ENCODE results near the gene FGF16.
"Not testable (repeated sequence)": the region's sequence is repeated elsewhere in the genome, so short reads cannot be mapped to it uniquely, and the experiment has no call there.

The FGF16 gene

DNA sequence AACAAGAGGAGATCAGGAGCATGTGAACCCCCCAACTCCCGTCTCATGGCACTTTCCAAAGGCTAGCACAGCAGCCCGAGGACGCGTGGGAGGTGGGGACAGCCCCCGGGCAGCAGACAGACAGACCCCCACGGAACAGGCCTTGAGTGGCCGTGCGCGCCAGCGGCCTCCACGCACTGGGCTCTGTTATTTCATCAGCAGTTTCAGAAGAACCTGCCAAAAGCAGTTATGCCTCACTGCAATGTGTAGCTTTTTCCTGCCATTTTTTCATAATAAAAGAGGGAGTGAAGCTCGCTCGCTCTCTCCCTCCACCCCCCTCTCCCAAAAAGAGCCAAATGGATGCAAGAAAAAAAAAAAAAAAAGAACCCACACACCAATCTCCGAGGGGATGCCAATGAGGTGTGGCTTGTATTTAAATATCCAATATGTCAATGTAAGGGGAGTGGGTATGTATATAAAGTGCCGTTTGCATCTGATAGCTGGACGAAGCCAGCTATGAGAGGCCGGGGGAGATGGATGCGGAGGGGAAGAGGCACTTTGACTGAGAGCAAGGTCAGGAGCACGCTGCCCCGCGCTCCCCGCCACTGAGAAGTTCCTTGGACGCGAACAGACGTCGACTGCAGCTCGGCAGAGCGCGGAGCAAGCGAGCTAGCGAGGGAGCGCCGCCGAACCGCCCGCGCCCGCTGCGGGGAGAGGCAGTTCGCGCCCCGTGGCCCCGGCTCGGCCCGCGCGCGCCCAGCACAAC, at the start of gene FGF16:
Gene FGF16, plus strand, starts transcription at position 482 of the 745 bp plus-strand sequence. CDS start 286 bp downstream, outside the sequence.
- DNase-seq, result no peak

DNA sequence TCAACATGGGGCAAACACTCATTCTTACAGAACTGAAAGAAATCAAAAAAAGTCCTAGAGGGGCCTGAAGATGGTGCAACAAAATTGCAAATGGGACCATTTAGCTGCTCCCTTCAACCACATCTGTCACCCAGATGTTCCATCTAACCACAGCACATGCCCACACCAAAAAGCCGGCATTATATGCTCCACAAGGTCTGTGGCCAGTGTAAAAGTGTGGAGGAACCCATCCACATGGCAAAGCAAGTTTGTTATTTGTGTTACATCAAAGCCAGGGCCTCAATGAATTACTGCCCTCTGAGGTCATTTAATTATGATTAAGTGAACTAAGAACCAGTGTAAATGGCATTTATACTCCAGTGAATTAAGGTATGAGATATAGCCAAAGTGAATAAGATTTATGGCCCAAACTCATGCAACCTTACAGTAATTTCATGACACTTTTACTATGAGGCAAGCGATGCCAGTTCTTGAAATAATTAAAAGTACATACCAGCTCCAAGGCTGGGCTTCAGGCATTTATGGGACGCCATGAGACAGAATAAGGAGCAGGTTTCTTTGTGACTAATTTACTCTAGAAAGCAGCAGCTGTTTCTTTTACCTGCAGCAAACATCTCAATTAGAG, 48.7 kb upstream of the FGF16 start:
- no peak for DNase-seq

DNA sequence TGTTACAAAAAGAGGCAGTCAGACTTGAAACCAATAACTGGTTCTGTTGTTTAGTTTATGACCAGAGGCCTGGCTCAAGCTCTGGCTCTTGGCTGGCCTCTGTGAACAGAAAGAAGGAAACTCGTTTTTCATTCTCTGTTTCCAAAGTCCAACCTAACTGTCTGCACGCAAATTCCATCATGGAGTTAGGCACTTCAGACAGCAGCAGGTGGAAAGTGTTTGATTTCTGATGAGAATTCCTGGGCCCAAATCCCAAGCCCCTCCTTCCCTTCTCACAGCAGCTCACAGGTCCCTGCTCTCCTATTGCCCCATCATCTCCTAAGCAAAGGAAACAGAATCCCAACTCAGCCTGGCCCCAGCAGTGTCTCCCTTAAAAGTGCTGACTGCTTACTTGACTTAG, 42.8 kb upstream of the FGF16 start:
- no peak for DNase-seq

DNA sequence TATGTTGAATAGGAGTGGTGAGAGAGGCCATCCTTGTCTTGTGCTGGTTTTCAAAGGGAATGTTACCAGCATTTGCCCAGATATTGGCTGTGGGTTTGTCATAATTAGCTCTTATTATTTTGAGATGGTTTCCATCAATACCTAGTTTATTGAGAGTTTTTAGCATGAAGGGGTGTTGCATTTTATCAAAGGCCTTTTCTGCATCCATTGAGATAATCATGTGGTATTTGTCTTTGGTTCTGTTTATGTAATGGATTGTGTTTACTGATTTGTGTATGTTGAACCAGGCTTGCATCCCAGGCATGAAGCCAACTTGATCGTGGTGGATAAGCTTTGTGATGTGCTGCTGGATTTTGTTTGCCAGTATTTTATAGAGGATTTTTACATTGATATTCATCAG, 39.4 kb upstream of the FGF16 start:
- not testable (repeated sequence) for DNase-seq

DNA sequence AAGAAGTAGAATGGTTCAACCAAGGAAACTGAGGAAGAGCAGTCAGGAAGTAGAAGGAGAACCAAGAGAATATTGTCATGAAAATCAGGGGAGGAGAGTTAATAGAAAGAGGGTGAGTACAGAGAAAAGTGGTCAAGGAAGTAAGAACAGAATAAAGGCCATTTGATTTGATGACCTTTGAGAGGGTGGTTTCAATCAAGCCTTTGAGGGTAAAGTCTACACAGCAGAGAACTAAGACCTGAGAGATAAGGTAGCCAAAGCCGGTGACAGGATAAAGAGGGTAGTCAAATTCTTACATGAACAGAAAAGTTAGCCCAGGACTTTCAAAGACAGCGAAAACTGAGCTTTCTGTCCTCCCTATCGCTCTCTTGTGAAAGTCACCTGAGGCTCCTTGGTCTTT, 34.6 kb upstream of the FGF16 start:
- no peak for DNase-seq

DNA sequence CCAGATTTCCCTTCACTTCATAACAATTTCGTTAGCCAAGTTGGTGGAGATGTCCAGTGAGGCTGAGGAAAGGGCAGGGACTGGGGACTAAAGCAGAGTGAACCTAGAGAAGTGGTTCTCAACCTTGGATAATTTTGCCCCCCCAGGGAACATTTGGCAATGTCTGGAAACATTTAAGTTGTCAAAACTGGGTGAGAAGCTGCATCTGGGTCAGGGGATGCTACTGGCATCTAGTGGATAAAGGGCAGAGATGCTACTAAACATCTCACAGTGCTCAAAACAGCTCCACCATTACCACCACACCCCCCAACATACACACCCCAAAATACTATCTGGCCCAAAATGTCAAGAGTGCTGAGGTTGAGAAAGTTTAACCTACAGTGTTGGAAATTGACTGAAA, 32.0 kb upstream of the FGF16 start:
- DNase-seq, result no peak

DNA sequence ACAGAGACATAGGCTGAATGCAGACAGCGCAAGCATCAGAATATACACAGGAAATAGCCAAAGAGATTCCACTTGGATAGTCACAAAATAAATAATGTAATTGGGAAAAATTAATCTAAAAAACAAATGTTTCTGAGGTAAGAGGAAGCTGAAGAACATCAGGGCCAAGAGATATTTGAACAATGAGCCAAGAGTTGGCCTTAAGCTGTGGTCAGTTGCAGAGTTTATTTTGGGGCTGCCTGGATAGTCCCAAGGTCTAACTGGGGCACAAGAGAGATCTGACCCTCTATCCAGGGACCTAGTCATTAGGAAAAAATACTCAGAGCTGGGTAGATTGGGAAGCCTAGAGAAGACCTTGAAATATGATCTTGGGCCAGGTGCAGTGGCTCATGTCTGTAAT, 31.3 kb upstream of the FGF16 start:
- DNase-seq, result no peak

DNA sequence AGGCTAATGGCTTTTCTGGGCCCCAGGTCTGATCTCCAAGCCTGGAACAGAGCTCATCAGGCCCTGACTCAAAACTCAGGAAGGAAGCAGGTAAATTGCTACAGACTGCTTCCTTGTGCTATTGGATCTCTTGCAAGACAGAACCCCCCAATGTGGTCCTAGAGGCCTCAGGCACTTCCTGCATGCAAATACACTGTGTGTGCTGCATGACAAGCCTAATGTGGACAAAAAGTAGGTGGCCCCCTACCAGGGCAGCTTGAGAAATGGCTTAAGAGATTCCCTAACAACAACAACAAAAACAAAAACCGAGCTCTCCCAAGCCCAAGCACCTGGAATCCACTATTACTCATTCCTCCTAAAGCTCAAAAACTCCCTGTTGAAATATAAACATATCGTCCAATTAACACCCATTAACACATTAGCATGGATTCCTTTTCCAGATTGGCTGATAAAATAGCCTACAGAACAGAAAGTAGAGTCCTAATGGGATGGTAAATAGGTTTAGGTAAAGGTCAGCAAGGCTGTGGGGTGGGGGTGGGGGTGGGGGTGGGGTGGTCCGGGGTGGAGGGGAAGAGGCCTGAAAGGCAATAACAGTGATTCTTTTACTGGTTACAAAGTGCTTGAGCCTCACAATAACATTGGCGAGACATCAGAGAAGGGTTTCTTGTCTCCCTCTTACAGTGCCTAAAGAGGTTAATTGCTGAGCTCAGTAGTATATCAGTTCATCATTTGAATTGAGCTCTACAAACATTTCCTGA, 24.1 kb upstream of the FGF16 start:
- no peak for DNase-seq

DNA sequence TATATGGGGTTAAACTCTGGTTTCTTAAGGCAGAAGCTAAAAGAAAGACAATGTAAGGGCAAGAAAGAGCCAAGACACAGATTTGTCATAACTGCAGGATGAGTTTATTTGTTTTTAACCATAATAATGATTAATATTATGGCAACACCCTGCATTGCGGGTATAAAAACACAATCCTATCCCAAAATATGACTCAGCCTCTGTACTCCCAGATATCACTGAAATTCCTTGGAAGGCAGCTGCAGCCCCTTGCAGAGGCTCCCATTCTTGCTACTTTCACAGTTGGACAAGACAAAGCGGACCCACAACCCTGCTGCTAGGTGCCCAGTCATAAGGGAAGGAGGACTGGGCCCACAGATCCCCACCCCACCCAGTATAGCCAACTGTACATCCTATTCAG, 20.4 kb upstream of the FGF16 start:
- DNase-seq, result no peak

DNA sequence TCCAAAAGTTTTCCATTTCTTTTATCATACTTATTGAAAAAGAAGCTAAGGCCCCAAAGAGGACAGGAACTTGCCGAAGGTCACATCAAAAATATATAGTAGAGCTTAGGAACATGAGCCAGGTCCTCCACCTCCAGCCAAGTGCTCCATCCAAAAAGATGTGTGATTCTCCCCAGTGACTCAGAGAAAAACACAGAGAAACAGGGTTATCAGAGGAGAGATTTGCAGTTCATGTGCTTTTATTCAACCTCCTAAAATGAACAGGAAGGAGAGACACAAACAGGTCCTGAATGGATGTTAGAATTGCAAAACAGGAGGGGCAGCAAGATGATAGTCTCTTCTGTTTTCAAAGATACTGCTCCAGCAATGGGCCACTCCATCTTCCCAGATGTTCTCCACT, 19.6 kb upstream of the FGF16 start:
- no peak for DNase-seq

DNA sequence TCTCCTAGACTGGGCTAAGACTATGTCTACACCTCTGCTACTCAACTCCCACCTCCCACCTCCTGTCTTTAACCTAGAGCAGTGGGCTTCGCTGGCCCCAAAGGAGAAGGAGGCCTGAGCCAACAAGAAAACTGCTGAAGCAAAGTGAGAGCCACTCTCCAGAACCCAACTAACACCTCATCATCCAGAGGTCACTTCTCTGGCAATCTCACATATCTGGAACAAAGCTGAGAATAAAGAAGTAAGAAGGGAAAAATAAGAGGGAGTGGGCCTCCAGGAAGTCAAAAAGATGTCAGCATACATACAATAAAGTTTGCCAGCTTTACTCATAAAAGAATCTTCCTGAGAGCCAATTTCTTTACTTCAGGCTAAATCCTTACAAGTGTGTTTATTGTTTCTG, 18.6 kb upstream of the FGF16 start:
- DNase-seq, result no peak

DNA sequence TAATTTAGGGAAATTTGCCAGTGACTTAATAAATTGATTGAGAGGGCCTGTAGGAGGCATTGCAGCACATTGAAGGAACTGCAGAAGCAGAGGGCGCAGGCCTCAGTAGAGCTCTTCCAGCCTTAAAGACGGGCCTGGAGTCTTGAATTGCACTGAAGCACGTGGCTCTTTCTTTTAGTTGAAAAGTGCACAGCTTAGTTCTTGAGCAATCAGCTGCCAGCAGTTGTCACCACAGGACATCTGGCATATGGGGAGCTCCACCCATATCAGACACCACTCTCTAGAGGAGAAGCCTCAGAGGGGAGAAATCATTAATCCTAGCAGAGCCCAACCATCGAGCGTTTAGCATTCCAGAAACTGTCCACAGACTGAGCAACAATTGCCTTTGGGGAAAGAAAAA, 16.0 kb upstream of the FGF16 start:
- no peak for DNase-seq

DNA sequence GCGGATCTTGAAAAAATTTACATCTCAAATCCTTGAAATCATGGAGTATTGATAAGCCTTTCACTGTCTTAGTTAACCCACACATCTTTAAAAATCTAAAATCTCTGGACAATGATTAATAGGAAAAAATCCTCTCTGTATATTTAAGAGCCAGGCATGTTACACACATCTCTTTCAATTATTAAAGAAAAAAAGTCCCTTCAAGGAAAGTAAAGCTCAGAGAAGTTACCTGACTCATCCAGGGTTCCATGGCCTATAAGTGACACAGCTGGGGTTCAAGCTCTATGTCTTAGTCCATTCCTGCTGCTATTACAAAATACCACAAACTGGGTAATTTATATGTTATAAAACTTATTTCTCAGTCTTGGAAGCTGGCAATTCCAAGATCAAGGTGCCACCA, 14.2 kb upstream of the FGF16 start:
- DNase-seq, result no peak

DNA sequence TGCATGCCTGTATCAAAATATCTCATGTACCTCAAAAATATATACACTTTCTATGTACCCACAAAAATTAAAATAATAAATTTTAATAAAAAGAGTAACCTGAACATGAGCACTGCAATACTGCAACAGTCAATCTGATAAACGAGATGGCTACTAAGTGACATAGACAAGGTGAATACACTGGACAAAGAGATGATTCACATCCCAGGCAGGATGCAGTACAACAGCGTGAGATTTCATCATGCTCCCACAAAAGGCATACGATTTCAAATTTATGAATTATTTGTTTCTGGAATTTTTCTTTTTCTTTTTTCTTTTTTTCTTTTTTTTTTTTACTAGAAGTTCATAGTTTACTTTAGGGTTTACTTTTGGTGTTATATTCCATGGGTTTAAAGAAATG, 12.2 kb upstream of the FGF16 start:
- DNase-seq, result no peak

DNA sequence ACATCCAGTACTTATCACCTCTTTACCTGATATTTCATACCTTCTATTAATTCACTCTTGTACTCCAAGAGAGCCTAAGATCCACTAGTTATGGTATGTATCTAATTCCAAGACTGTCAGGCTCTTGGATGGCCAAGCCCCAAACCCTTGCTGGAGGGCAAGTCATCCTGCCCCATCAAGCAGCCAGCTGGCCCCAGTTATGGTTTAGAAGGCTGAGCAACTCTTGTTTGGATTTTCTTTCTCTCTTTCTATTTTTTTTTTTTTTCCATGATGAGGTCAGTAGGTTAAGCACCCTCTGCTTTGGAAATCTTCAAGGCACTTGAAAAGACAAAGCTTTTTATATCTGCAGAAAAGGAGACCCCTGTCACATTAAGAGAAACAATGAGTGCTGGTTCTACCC, 10.9 kb upstream of the FGF16 start:
- no peak for DNase-seq

DNA sequence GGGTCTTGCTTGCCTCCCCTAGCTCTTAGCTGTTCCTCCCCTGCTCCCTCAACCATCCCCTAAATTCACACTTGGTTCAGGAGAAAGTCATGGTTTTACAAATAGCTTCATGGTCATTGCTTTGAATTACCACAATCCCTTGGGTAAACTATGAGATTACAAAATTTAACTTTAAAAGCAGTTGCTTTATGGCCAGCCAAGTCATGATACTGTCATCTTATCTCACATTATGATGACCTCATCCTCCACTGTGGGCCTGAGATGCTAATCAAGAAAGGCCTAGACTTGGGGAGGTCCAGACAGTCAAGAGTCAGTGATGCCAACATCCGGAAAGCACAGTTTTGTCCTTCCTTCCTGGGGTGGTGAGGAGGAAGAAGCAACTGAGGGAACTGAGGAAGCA, 10.5 kb upstream of the FGF16 start:
- no peak for DNase-seq

DNA sequence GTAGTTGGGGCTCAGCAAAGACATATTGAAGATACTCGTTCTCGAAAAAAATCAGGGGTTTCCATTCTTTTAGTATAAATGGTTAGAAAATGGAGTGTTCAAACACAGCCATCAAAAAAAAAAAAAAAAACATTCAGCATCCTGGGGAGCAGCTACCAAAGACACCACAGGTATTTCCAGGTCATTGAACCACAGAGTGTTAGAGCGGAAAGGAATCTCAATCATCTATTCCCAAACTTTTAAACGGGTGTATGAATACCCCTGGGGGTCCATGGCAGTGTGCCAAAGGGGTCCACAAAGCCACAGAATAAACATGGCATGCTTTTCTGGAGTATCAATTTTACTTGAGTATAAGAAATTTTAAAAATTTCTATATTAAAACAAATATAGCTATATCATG, 6.9 kb upstream of the FGF16 start:
- DNase-seq, result no peak

DNA sequence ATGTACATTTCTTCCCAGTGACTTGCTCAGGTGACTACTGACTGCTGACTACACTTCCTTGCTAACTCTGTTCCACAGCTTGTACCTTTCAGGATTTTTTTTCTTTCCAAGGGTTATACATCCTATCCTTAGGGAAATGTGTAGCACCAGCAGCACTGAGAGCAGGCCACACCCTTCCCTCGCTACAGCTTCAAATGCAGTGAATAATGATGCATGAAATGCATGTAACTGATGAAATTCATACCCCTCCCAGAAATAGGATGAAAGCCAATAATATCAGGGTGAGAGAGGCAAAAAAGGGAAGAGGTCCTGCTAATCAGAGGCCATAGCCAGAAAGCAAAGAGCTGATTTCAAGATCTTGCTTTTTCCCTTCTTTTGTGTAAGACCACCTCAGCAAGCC, 6.2 kb upstream of the FGF16 start:
- DNase-seq, result no peak

DNA sequence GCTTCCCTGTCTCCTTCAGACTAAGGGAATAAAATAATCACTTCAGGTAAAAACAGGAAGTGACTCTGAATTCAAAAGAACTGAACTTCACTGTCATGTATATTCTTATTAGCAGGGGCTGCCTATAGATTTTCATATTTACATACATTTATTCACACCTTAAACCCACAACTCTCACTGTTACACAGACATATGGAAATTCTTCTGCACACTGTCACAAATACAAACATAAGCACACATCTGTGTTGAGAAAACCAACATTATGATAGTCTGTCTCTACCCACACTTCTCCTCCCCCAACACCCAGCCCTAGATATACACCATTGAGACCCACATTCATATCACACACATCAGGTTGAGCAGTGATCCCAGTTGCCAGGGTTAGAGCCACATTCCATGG, 5.7 kb upstream of the FGF16 start:
- DNase-seq, result no peak

DNA sequence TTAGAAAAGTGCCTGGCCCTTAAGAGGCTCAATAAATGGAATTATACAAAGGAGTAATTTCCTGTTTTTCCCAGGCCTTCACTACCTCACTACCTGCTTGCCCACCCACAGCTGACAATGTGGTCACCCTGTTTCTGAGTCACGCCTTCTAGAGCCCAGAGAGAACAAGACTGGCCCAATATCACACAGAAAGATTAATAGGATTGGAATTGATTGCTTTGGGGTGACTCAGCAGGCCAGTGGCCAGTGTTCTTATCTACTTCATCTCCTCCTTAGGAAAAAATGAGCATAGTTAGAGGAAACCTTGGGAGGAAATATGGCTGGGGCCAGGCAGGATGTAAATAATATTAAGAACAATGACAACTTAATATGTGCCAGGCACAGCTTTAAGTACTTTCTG, 4.5 kb upstream of the FGF16 start:
- no peak for DNase-seq

DNA sequence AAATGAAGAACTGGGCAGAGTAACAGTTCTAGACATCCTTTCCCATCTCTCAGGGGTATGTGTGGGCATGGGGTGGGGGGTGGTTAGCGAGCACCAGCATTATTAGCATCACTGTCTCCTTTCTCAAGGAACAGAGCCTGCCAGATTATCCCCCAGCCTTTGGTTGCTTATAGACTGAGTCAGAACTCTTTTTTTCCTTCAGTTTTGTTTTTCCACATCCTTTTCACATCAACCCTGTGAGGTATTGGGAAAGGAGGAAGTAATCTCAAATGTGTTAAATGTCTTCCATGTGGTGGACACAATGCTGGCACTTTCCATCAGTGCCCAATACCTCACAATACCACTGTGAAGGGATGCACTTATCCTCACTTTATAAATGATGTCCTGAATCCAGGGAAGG, 3.1 kb upstream of the FGF16 start:
- no peak for DNase-seq

DNA sequence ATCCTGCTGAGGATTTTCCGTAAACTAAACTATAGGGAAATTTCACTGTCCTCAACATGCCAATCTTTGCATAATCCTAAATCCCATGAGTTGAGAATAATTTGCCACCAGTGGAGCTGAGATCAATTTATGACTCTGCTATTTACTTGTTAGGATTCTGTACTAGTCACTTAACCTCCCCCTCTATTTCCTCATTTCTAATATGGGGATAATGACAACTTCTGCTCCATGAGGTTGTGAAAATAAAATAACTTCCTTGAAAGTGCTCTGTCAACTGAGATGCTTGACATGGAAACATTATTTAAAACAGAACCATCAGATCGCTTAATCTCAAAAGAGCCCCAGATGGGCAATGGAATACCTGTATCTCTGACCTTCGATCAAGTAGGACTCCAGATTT, 2.6 kb upstream of the FGF16 start:
- DNase-seq, result no peak

DNA sequence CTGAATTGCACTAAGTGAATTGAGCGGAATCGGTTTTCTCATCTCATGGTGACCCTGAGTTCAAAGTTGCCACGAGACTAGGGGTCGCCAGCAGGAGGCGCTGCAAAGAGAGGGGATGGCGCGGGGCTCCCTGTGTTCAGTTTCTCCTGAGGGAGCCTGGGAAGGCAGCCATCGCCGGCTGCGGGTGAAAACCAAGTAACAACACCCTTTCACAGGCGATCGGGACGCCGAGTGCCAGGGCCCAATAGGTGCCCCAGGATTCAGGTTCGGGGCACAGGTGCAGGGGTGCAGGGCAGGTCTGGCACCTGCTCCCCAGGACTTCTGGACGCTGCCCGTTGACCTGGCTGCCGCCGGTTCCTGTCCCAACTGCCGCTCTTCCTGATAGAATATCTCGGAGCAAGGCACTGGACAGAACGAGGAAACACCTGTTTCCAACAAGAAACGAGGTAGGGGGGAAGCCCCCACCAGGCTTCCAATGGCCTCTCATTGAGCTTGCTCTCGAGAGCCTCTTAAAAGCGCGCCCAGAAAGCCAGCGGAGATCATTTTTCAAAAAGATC, 1.1 kb upstream of the FGF16 start:
- DNase-seq, result no peak

Data from COR-L47 (cell line).